Fibroblast of upper back skin (primary cell): ENCODE measurements around the gene PTPN14.
"Not testable (repeated sequence)": the region's sequence is repeated elsewhere in the genome, so short reads cannot be mapped to it uniquely, and the experiment has no call there.

ENCODE experiments used
- DNase-seq: peaks from one replicate; pipeline ENCODE4 v3.0.0-alpha.2; 2013

Gene PTPN14

GRCh38 chr1:214506972-214507431, 44.4 kb downstream of the PTPN14 start:
- DNase-seq: no peak

GRCh38 chr1:214505134-214505533, 46.3 kb downstream of the PTPN14 start:
- DNase-seq: no peak

GRCh38 chr1:214504330-214504729, 47.1 kb downstream of the PTPN14 start:
- no peak for DNase-seq

GRCh38 chr1:214503553-214503952, 47.8 kb downstream of the PTPN14 start:
- no peak for DNase-seq

GRCh38 chr1:214500340-214501055, 50.9 kb downstream of the PTPN14 start:
- peak; percentile 71 for DNase-seq

GRCh38 chr1:214499732-214500131, 51.7 kb downstream of the PTPN14 start:
- no peak for DNase-seq

- DNase-seq: no peak
These were observed 53.4 kb downstream of the PTPN14 start for GRCh38 chr1:214498021-214498420.

- DNase-seq: no peak
These were observed 55.3 kb downstream of the PTPN14 start for GRCh38 chr1:214496126-214496525.

- peak; percentile 67 for DNase-seq
These were observed 56.7 kb downstream of the PTPN14 start for GRCh38 chr1:214494706-214495105.

GRCh38 chr1:214494179-214494578, 57.2 kb downstream of the PTPN14 start:
- DNase-seq: not testable (repeated sequence)

- DNase-seq: peak; percentile 44
These were observed 58.1 kb downstream of the PTPN14 start for GRCh38 chr1:214493126-214493796.

- DNase-seq: peak; percentile 62
These were observed 58.9 kb downstream of the PTPN14 start for GRCh38 chr1:214492401-214493075.

GRCh38 chr1:214491468-214492146, 59.8 kb downstream of the PTPN14 start:
- no peak for DNase-seq

GRCh38 chr1:214485151-214485550, 66.3 kb downstream of the PTPN14 start:
- no peak for DNase-seq

- DNase-seq: not testable (repeated sequence)
These were observed 68.2 kb downstream of the PTPN14 start for GRCh38 chr1:214483180-214483579.

GRCh38 chr1:214481983-214482634, 69.3 kb downstream of the PTPN14 start:
- DNase-seq: not testable (repeated sequence)

- DNase-seq: peak; percentile 97
These were observed 74.2 kb downstream of the PTPN14 start for GRCh38 chr1:214476986-214477870.

GRCh38 chr1:214476229-214476985, 75.0 kb downstream of the PTPN14 start:
- DNase-seq: no peak

- DNase-seq: no peak
These were observed 75.7 kb downstream of the PTPN14 start for GRCh38 chr1:214475746-214476145.

- no peak for DNase-seq
These were observed 76.1 kb downstream of the PTPN14 start for GRCh38 chr1:214475331-214475730.

- no peak for DNase-seq
These were observed 76.9 kb downstream of the PTPN14 start for GRCh38 chr1:214474467-214474866.
